NCI-H82 treated with DMSO at 0.1 percent for 48 hours (cell line): ENCODE results near the gene ATG4A.

ENCODE experiments used
- DNase-seq: peaks from one replicate; lab custom pipeline; 2025; ENCODE audit not compliant: unreplicated experiment; lab: John Stamatoyannopoulos, UW

The ATG4A gene

DNA sequence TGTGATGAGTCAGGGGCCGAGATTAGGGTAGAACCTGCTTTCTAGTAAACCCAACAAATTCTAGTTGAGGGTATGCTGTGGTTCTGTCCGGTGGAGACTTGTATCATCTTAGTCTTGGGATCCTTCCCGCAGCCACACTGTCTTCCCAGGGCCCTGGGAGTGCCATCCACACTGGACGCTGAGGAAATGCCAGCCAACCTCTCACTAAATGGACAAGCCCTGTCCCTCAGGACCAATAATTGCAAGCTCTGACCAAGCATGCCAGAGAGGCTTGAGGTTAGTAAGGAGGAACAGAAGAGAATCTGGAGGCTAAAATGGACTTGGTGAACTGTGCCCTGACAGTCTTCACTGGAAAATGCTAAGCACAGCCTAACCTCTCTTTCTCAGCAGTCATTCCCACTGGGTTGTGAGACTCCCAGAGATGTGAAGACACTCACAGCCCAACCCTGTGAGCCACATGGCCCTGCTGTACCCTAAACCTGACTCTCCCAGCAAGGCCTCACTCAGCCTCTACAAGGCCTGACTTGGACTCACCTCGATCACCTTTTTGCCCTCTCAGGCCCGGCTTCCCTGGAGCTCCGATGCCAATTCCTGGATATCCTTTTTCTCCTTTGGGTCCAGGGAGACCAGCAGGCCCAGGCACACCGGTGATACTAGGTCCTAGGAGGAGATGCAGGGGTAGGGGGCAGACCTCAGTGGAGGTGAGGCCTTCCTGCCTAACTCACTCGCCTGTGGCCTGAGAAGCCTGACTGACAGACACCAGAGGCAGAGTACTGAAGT, 77.6 kb downstream of the ATG4A start:
- DNase-seq, result no peak

DNA sequence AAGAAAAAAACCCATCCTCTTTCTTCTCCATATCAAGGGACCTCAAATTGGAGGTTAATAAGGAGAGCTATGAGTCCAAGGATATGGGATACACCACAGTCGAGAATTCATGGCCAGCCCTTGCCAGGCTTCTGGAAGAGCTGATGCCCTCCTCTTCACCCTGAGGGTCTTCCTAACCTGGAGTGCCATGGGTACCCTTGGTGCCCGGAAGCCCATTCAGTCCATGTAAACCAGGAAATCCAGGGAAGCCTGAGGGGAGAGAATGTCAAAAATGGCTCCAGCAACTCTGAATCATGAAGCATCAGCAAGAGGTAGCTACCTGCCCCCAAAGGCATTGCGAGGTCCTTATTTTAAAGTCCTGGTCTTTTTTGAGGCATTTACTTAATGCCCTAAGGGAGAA, 78.2 kb downstream of the ATG4A start:
- no peak for DNase-seq

DNA sequence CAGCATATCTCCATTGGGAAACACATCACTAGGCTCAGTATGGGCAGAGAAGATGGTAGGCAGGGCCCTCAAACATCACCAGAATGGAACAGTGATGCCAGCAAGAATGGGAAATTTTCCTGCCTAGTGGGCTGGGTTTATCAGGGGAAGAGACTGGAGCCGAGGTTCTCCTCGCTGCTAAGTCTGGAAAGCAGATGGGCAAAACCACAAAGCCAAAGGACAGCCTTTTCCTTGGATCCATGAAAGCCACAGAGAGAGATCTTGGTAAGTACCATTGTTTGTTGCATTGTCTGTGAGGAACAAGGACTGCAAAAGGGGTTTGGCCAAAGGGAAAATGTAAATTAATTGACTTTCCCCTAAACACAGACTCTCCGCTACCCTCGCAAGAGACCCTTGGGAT, 80.1 kb downstream of the ATG4A start:
- DNase-seq, result no peak

DNA sequence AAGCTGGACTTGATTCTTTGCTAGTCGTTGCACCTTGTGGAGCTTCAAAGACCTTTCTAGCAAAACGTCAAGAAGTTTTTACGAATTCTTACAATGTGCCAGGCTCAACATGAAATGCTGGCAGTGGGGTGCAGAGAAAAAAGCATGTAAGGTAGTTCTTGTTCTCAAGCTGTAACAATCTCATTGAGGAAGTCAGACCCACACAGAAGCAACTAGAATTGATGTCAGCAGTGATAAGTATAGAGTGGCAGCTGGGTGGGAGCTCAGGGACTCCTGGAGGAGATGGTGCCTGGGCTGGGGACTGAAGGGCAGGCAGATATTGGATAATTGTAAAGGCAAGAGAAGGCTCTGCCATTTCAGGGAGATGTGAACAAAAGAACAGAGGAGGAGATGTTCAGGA, 82.3 kb downstream of the ATG4A start:
- DNase-seq, result no peak

DNA sequence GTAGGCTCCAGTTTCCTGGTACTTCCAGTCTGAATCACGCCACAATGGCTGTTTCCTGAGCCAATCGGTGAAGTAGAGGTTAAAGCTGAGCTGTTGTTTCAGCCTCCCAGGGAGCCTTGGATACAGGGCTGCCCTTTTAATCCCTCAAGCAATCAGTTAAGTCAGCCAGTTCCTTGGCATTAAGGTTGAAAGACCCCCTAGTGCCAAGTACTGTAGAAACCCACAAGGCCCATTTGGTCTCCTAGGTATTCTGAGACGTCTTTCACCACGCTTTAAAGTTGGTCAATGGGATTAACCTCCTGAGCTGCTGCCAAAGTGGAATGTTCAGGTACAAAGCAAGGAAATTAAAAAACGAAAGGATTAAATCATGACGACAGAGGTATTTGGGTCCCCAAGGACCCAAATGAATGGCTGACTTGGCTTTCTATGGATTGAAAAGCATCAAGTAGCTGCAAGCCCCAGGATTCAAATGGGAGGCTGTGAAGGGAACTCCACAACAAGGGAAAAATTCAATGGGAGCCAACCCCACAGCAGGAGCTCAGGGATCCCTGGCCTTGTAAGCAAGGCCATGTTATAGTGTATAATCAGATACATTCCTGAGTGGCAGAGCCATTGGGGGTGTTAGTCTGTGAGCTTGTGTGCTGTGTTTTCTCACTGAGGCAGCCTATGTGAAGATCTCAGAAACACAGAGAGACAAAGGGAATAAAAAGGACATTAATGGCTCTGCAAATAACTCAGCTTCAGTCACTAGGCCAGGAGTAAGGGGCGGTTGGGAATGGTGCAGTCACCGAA, 86.0 kb downstream of the ATG4A start:
- DNase-seq, result no peak

DNA sequence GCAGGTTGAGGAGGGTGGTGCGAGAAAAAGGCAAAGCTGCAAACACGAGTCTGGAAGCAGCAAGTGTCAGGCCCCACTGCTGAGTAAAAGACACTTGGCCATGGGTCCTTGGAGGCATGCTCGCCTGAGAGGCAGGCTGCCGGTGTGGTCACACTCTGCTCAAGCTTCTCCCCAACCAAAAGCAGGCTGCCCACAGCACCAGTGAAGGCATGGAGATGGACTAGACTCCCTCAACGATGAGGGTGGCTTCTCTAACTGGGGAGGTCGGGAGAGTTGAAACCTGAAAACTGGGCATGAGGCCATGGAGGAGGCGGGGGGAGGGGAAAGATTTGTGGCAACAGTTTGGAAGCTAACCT, 86.5 kb downstream of the ATG4A start:
- DNase-seq, result no peak

DNA sequence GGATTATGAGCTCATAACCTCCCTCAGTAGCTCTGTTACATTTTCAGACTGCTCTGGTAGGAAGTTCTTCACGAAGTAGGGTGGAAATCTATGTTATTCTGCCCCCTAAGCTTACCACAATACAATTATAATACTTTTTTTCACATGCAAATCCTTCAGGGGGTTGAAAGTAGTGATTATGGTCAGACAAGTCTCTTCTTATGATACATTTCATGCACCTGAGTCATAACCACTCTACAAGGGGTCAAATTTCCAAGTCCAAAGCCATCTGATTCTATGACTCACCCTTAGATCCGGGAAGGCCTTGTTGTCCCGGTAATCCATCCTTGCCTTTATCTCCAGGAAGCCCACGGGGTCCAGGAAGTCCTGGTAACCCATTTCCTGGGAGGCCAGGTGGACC, 95.2 kb downstream of the ATG4A start:
- no peak for DNase-seq

DNA sequence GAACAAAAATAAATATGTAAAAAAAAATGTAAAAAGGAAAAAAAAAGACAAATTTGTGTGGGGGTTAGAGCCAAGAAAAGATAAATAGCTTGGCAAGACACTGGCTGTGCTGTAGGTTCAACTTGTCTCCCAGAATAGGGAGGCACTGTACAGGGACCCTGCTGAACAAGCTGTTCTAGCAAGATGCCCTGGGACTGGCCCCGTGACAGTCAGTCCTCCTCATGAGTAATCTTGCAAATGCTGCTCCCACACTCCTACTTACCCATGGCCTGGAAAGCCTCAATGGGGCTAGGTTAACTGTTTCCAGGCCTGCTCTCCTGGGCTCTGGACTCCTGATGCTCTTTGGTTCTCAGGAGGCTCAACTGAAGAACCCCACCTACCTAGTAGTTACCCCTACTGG, 106.8 kb downstream of the ATG4A start:
- no peak for DNase-seq

DNA sequence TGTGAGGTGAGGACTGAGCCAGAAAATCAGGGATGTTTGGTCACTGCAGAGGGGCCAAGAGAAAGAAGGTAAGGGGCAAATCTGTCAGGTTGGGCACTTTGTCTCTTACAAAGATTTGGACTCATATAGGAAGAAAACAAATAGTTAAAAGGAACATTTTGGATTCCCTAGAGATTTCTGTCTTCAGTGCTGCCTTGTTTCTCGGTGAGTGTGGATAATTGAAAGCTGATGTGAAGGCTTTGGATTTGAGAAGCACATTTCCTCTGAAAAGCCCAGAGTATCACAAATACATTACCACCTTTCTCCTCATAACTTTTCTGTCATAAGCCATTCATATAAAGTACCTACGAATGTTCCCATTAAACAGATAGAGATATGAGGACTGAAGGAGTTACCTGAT, 107.5 kb downstream of the ATG4A start:
- DNase-seq, result no peak

DNA sequence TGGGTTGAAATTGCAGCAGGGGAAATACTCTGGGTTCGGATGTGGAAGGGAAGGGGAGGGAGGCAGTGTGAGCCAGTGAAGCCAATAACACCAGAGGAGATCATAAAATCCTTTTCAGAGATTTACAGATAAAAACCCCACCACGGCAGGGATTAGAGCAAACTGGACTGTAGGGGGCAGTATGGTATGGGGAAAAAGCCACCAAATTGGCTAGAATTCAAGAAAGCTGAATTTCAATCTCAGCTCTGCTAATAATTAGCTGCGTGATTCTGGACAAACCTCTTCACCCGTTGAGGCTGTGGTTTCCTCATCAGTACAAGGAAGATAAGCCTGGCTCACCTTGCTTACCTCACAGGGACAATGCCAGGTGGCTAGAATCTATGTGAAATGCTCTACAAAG, 108.1 kb downstream of the ATG4A start:
- DNase-seq, result no peak

DNA sequence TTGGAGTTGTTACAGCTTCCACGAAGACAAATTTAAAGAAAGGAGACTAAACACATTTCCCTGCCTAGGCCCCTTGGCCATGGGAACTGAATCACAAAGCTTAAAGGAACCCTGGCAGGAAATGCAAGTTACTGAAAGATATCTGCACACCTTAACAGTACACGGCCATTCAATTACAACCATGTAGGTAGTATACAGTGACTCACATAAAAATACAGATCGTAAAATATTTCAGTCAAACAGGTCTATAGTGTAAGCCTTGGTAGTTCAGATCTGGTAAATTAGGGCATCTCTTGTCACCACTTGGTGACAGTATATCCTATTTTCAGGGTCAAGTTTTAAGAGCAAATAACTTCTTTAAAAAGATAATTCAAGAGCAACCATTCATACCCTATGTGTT, 112.0 kb downstream of the ATG4A start:
- DNase-seq, result no peak
